K562 (cell line): Measurements from ENCODE around the gene TMEM132C. TPM values are rescaled to one million over a fixed set of nuclear protein-coding genes. Genes with fewer than 3 reads are reported as not detected.

Experiments
- ATAC-seq: fragments of 200-7000 bp; cut with Tn5 transposase; 3 replicates; pipeline ENCODE4 v1.9.1; 2020; ENCODE audit warnings: moderate library complexity
- BruUV-seq: library from RNA; stranded (reverse); fragments of 400-500 nt; replicated peaks from 2 replicates; lab custom pipeline; 2021; lab: Mats Ljungman, UMichigan
- CTCF ChIA-PET: fragments of 300-600 bp; formaldehyde crosslinking; extraction: SDS; loops from one replicate; lab custom pipeline; 2021; ENCODE audit warnings: low intra/inter-chr PET ratio; lab: Yijun Ruan, JAX
- POLR2A ChIA-PET: fragments of 300-600, 350-650 bp; sonication (Branson Sonifier 250); formaldehyde crosslinking; extraction: SDS; loops from one replicate; lab custom pipeline; 2021; ENCODE audit warnings: antibody characterized with exemption, inconsistent platforms; lab: Yijun Ruan, JAX
- DNase-seq, 4 experiments: peaks; one replicate each; pipeline versions ENCODE4 v3.0.0 to v3.0.0-alpha.2; 2011 to 2018; ENCODE audit warnings: low spot score in 3 of 4, mixed read lengths in 3 of 4; ENCODE audit errors: extremely low read depth in 1 of 4
- FAIRE-seq: peaks from 2 replicates; lab custom pipeline; 2011; peaks lifted over from hg19 to GRCh38; lab: Jason Lieb, UNC
- H2AFZ ChIP-seq: 2 replicates; pipeline ENCODE4 v1.6.0; 2011; ENCODE audit warnings: low read depth, low read length, control low read depth, inconsistent platforms
- H3K27ac ChIP-seq: fragments of 200-600 bp; 3 replicates; pipeline ENCODE4 v1.8.0; 2011; ENCODE audit warnings: low read depth, mild to moderate bottlenecking, control low read depth, inconsistent platforms, low read length, moderate library complexity, mixed read lengths; ENCODE audit errors: extremely low read depth
- H3K27me3 ChIP-seq, 2 experiments: fragments of 300-600 bp in 1 of 2; 2 replicates in 1 of 2; 3 replicates in 1 of 2; pipeline versions ENCODE4 v1.6.0 to v1.8.0; 2011; ENCODE audit warnings: inconsistent platforms in 2 of 2, low read length in 2 of 2, mild to moderate bottlenecking in 1 of 2, mixed read lengths in 1 of 2, moderate library complexity in 1 of 2; ENCODE audit not compliant: control insufficient read depth in 2 of 2, insufficient read depth in 2 of 2
- H3K36me3 ChIP-seq: fragments of 300-600 bp; 3 replicates; pipeline ENCODE4 v1.8.0; 2011; ENCODE audit warnings: mild to moderate bottlenecking, low read length, inconsistent platforms; ENCODE audit not compliant: control insufficient read depth, insufficient read depth
- H3K4me1 ChIP-seq, 2 experiments: fragments of 200-600 bp in 1 of 2; replicated peaks in 1 of 2; 2 replicates in 1 of 2; 3 replicates in 1 of 2; pipeline versions ENCODE4 v1.5.1 to v1.8.0; 2011; ENCODE audit warnings: inconsistent platforms in 2 of 2, low read length in 2 of 2, mild to moderate bottlenecking in 1 of 2, mixed read lengths in 1 of 2, moderate library complexity in 1 of 2; ENCODE audit not compliant: control insufficient read depth in 2 of 2, insufficient read depth in 2 of 2
- H3K4me2 ChIP-seq: 2 replicates; pipeline ENCODE4 v1.6.1; 2011; ENCODE audit warnings: low read length, control low read depth, inconsistent platforms, mixed read lengths; ENCODE audit not compliant: insufficient read depth
- H3K4me3 ChIP-seq: fragments of 200-600 bp; sonication (generic), shearing (Covaris generic); 2 replicates; pipeline ENCODE4 v1.5.1; 2016; ENCODE audit warnings: control low read depth, inconsistent platforms
- H3K79me2 ChIP-seq: fragments of 200-600 bp; 3 replicates; pipeline ENCODE4 v1.8.0; 2011; ENCODE audit warnings: low read length, inconsistent platforms; ENCODE audit not compliant: control insufficient read depth, insufficient read depth
- H3K9ac ChIP-seq, 2 experiments: 2 replicates each; pipeline versions ENCODE4 v1.6.0 to v1.6.1; 2011; ENCODE audit warnings: low read depth in 2 of 2, low read length in 2 of 2, control low read depth in 1 of 2, inconsistent platforms in 1 of 2, mild to moderate bottlenecking in 1 of 2, mixed read lengths in 1 of 2; ENCODE audit not compliant: insufficient read depth in 1 of 2
- H3K9me1 ChIP-seq: one replicate; pipeline ENCODE4 v1.6.0; 2011; ENCODE audit warnings: inconsistent platforms, mild to moderate bottlenecking, low read length, moderate library complexity; ENCODE audit not compliant: control insufficient read depth, insufficient read depth
- H3K9me3 ChIP-seq: replicated peaks from 2 replicates; pipeline ENCODE4 v1.5.1; 2011; ENCODE audit warnings: low read depth, low read length, inconsistent platforms; ENCODE audit not compliant: control insufficient read depth, insufficient read depth
- H4K20me1 ChIP-seq: replicated peaks from 2 replicates; pipeline ENCODE4 v1.6.1; 2011; ENCODE audit warnings: low read length, inconsistent platforms, mixed read lengths; ENCODE audit not compliant: control insufficient read depth, insufficient read depth
- BRD9 ChIP-seq: fragments of 450-650 bp; IDR thresholded peaks from 2 replicates; pipeline ENCODE4 v1.6.1; 2018; ENCODE audit warnings: low read depth; ENCODE audit not compliant: partially characterized antibody
- DNMT1 ChIP-seq: fragments of 450-650 bp; IDR thresholded peaks from 2 replicates; pipeline ENCODE4 v1.6.1; 2016; ENCODE audit warnings: antibody characterized with exemption, mild to moderate bottlenecking
- ETV5 ChIP-seq: sonication (generic); formaldehyde crosslinking; IDR thresholded peaks from 2 replicates; pipeline ENCODE4 v1.4.0; 2020; ENCODE audit warnings: low read depth, mild to moderate bottlenecking, missing genetic modification reagents
- HMG20B ChIP-seq: fragments of 250-450 bp; sonication (Bioruptor Pico); IDR thresholded peaks from 2 replicates; pipeline ENCODE4 v1.5.0; 2021; ENCODE audit warnings: mild to moderate bottlenecking
- HOXB6 ChIP-seq: fragments of 250-450 bp; sonication (Bioruptor Pico); IDR thresholded peaks from 2 replicates; pipeline ENCODE4 v1.5.1; 2022; ENCODE audit warnings: mild to moderate bottlenecking, borderline replicate concordance
- KLF6 ChIP-seq: fragments of 250-450 bp; sonication (Bioruptor Pico); IDR thresholded peaks from 2 replicates; pipeline ENCODE4 v1.4.0; 2020; ENCODE audit warnings: mild to moderate bottlenecking, moderate library complexity, borderline replicate concordance
- MAFG ChIP-seq: fragments of 450-650 bp; conservative IDR thresholded peaks from 2 replicates; pipeline ENCODE4 v1.6.1; 2016; ENCODE audit warnings: missing genetic modification characterization, missing compliant biosample characterization
- NFATC3 ChIP-seq: fragments of 450-650 bp; IDR thresholded peaks from 2 replicates; pipeline ENCODE4 v1.6.1; 2017; ENCODE audit warnings: mild to moderate bottlenecking
- NFYB ChIP-seq: IDR thresholded peaks from 2 replicates; pipeline ENCODE4 v1.6.1; 2011; ENCODE audit warnings: mild to moderate bottlenecking, moderate library complexity; ENCODE audit not compliant: insufficient read length; ENCODE audit errors: extremely low read depth
- NONO ChIP-seq, 2 experiments: fragments of 200-400 bp in 1 of 2; fragments of 450-650 bp in 1 of 2; formaldehyde crosslinking in 1 of 2; IDR thresholded peaks; 2 replicates each; pipeline ENCODE4 v1.6.1; 2017; ENCODE audit warnings: low read depth in 2 of 2, mild to moderate bottlenecking in 2 of 2, moderate library complexity in 2 of 2, low read length in 1 of 2
- POU5F1 ChIP-seq: fragments of 150-350 bp; IDR thresholded peaks from 2 replicates; pipeline ENCODE4 v1.6.1; 2014; ENCODE audit warnings: borderline replicate concordance, low read length, low read depth, mild to moderate bottlenecking; ENCODE audit not compliant: partially characterized antibody
- PTBP1 ChIP-seq: fragments of 200-400 bp; formaldehyde crosslinking; IDR thresholded peaks from 2 replicates; pipeline ENCODE4 v1.6.1; 2017; ENCODE audit warnings: low read depth, low read length
- SAFB ChIP-seq: fragments of 200-400 bp; formaldehyde crosslinking; IDR thresholded peaks from 2 replicates; pipeline ENCODE4 v1.6.1; 2017; ENCODE audit warnings: low read depth, low read length, borderline replicate concordance
- U2AF2 ChIP-seq: fragments of 200-400 bp; formaldehyde crosslinking; optimal IDR thresholded peaks from 2 replicates; pipeline ENCODE3; 2017; ENCODE audit warnings: low read depth, mild to moderate bottlenecking, low read length
- ZC3H4 ChIP-seq: sonication (generic); formaldehyde crosslinking; IDR thresholded peaks from 2 replicates; pipeline ENCODE4 v1.9.0; 2021; ENCODE audit warnings: missing genetic modification reagents, borderline replicate concordance
- ZNF584 ChIP-seq: fragments of 200-800 bp; sonication (Bioruptor generic); IDR thresholded peaks from 2 replicates; pipeline ENCODE4 v1.6.1; 2016; ENCODE audit warnings: low read depth, mild to moderate bottlenecking, missing genetic modification characterization, missing compliant biosample characterization
- ZNF717 ChIP-seq: fragments of 250-450 bp; sonication (Bioruptor Pico); IDR thresholded peaks from 2 replicates; pipeline ENCODE4 v1.5.0; 2021
- WGBS: fragments of 100-300 bp; shearing (Covaris generic); methylation state at CpG from one replicate; pipeline ENCODE4 v1.1.6; 2016; ENCODE audit warnings: low coverage, mixed read lengths; ENCODE audit not compliant: insufficient coverage; ENCODE audit errors: missing lambda C conversion rate; 5-methylcytosine and 5-hydroxymethylcytosine counted together
- in situ Hi-C: fragments of 300-500 bp; cut with MboI; formaldehyde crosslinking; loops from 4 replicates; pipeline ENCODE4 v1.15.0; 2018; ENCODE audit warnings: inconsistent platforms, mixed read lengths
- intact Hi-C: fragments of 100-400 bp; cut with micrococcal nuclease; formaldehyde crosslinking; loops from 2 replicates; pipeline ENCODE4 v1.14.2; 2022
- polyA plus RNA-seq, 8 experiments: library from polyadenylated mRNA; depleted of rRNA in 4 of 8; stranded (reverse) in 5 of 8; unstranded in 3 of 8; fragments of >200 nt; fragmentation: Nextera tagmentation in 2 of 8; fragmentation: Illumina TruSeq in 1 of 8; extraction: Ambion mirVana in 2 of 8; extraction: Trizol in 1 of 8; gene quantifications; 2 replicates each; pipeline versions ENCODE4 v1.2.1 to v1.2.3, GENCODE V29; 2011 to 2014; ENCODE audit warnings: inconsistent platforms in 1 of 8, missing spikeins in 1 of 8
- total RNA-seq, 7 experiments: library from RNA; depleted of rRNA in 6 of 7; stranded (reverse); fragments of >200 nt in 6 of 7; fragmentation: Illumina TruSeq in 2 of 7; extraction: Trizol in 2 of 7; gene quantifications; 2 replicates each; pipeline versions ENCODE4 v1.2.1 to v1.2.3, GENCODE V29; 2011 to 2021; ENCODE audit warnings: low replicate concordance in 1 of 7
- TF ChIP-seq, protein P1 (sequence below), 2 experiments: fragments of 450-650 bp in 1 of 2; IDR thresholded peaks; 2 replicates each; pipeline ENCODE4 v1.6.1; 2011 to 2017; ENCODE audit warnings: low read depth in 2 of 2, antibody characterized with exemption in 1 of 2, borderline replicate concordance in 1 of 2, low read length in 1 of 2, mild to moderate bottlenecking in 1 of 2, mixed read lengths in 1 of 2; ENCODE audit not compliant: control insufficient read depth in 1 of 2
- TF ChIP-seq, protein P2 (sequence below): fragments of 250-450 bp; sonication (Bioruptor Pico); IDR thresholded peaks from 2 replicates; pipeline ENCODE4 v1.9.0; 2021; ENCODE audit warnings: mild to moderate bottlenecking

Gene TMEM132C
- total and polyA plus RNA-seq, 9 of the 15 experiments (the other 6 are each of a cell fraction or from before 2014, with no cell fraction given), result not detected

DNA sequence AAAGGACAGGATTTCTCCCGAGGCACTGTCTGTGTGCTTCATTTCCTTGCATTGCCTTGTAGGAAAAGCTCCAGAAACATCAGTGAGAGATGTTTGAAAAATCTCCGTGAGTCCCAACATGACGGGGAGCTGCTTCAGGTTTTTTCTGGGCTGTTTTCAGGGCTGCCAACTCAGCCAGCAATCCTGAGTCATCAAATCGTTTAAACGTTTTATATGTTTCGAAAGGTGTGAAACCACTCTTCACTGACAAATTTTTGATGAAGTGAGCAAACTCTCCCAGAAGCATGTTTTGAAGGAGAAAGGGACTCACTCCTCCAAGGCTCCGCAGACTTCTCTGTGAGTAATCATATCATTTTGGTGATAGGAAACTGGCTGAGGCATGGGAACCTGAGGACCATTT, 240.5 kb downstream of the TMEM132C start:
- intact Hi-C loops, result no loop called here
- Histone ChIP-seq H3K9me1 (no peaks in the 10 kb centered on the region), H3K79me2 (no peaks in the 10 kb centered on the region), H3K4me2 (no peak overlapping the region), H3K9me3 (no peaks in the 10 kb centered on the region), H3K27ac (no peak overlapping the region), H3K36me3 (no peaks in the 10 kb centered on the region), H3K27me3 (peaks cover 0 to 5% of the 10 kb centered on the region in 2 experiments; a peak in 1 of 5 replicates), H2AFZ (no peak overlapping the region), H4K20me1 (no peaks in the 10 kb centered on the region), H3K4me1 (no peaks in the 10 kb centered on the region; a peak in 1 of 5 replicates), H3K4me3 (no peak overlapping the region), H3K9ac (no peak overlapping the region)
- CTCF ChIA-PET, result no interaction called here
- POLR2A ChIA-PET, result interaction anchor here (0.6 kb wide), 1 partner anchor 79 kb away, joined by 3 read pairs; no protein-coding TSS in a partner anchor
- WGBS, result 0% methylated on average over 7 of the region's 7 CpGs
- in situ Hi-C loops, result no loop called here
- ATAC-seq (no peak), FAIRE-seq (no peak), DNase-seq (no peak)
- TF ChIP-seq U2AF2, result no peak
- TF ChIP-seq POU5F1, result no peak
- no peak for TF ChIP-seq HOXB6 (CRISPR knock-in tag)
- no peak for TF ChIP-seq KLF6
- no peak for TF ChIP-seq BRD9
- TF ChIP-seq MAFG (tag), result no peak
- TF ChIP-seq, protein P1, sequence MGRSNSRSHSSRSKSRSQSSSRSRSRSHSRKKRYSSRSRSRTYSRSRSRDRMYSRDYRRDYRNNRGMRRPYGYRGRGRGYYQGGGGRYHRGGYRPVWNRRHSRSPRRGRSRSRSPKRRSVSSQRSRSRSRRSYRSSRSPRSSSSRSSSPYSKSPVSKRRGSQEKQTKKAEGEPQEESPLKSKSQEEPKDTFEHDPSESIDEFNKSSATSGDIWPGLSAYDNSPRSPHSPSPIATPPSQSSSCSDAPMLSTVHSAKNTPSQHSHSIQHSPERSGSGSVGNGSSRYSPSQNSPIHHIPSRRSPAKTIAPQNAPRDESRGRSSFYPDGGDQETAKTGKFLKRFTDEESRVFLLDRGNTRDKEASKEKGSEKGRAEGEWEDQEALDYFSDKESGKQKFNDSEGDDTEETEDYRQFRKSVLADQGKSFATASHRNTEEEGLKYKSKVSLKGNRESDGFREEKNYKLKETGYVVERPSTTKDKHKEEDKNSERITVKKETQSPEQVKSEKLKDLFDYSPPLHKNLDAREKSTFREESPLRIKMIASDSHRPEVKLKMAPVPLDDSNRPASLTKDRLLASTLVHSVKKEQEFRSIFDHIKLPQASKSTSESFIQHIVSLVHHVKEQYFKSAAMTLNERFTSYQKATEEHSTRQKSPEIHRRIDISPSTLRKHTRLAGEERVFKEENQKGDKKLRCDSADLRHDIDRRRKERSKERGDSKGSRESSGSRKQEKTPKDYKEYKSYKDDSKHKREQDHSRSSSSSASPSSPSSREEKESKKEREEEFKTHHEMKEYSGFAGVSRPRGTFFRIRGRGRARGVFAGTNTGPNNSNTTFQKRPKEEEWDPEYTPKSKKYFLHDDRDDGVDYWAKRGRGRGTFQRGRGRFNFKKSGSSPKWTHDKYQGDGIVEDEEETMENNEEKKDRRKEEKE (IDR thresholded peaks at IDR 0.05; ENCODE audit: borderline replicate concordance in 1 of 2, control insufficient read depth in 1 of 2, low read depth in 2 of 2, low read length in 1 of 2), result no peak
- TF ChIP-seq, protein P2, sequence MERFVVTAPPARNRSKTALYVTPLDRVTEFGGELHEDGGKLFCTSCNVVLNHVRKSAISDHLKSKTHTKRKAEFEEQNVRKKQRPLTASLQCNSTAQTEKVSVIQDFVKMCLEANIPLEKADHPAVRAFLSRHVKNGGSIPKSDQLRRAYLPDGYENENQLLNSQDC (CRISPR knock-in tag), result no peak
- TF ChIP-seq SAFB, result no peak
- no peak for TF ChIP-seq ETV5 (CRISPR knock-in tag)
- no peak for TF ChIP-seq ZNF717
- no peak for TF ChIP-seq NFATC3
- TF ChIP-seq NFYB, result no peak
- no peak for TF ChIP-seq HMG20B (CRISPR knock-in tag)
- no peak for TF ChIP-seq ZC3H4 (CRISPR knock-in tag)
- no peak for TF ChIP-seq ZNF584
- TF ChIP-seq NONO (IDR thresholded peaks at IDR 0.05; ENCODE audit: low read depth in 2 of 2, low read length in 1 of 2), result no peak
- no peak for TF ChIP-seq DNMT1
- no peak for TF ChIP-seq PTBP1
- BruUV-seq, result no TSS peak
